Measurements from ENCODE around the gene KRT28.

- no peak for TF ChIP-seq CTCF (IDR thresholded peaks at IDR 0.05; ENCODE audit: insufficient read depth, low read length, poor library complexity, severe bottlenecking)
- TF ChIP-seq EZH2phosphoT487 (conservative IDR thresholded peaks at IDR 0.05; ENCODE audit: low read length): no peak
Measured at GRCh38 chr17:40809721-40810421, 10.1 kb upstream of the KRT28 start.

Measured in SU-DHL-6 (cell line).